Hepatocyte (in vitro differentiated cells): ENCODE results near the gene SLC24A1.

ENCODE experiments used
- CTCF ChIP-seq: fragments of 200-600 bp; sonication (generic); IDR thresholded peaks from 2 replicates; pipeline ENCODE4 v1.5.1; 2016; ENCODE audit warnings: antibody characterized with exemption, mild to moderate bottlenecking; ENCODE audit not compliant: poor library complexity
- EZH2 ChIP-seq: fragments of 200-600 bp; sonication (generic); IDR thresholded peaks from 2 replicates; pipeline ENCODE4 v1.6.1; 2016; ENCODE audit warnings: antibody characterized with exemption, mild to moderate bottlenecking, borderline replicate concordance

GRCh38 chr15:65633752-65634151 is 12.0 kb downstream of the SLC24A1 start:
- no peak for TF ChIP-seq CTCF
- TF ChIP-seq EZH2: no peak
